H1 (cell line): ENCODE results near the gene CAMSAP1. TPM values are rescaled to one million over a fixed set of nuclear protein-coding genes. Genes with fewer than 3 reads are reported as not detected.

Experiments used
- CTCF ChIA-PET: fragments of 300-600 bp; sonication (Branson Sonifier 250); formaldehyde crosslinking; loops from one replicate; lab custom pipeline; 2021; ENCODE audit not compliant: partially characterized antibody; lab: Charles Lee
- POLR2A ChIA-PET: fragments of 300-600 bp; sonication (Branson Sonifier 250); formaldehyde crosslinking; loops from one replicate; lab custom pipeline; 2021; ENCODE audit warnings: inconsistent platforms; ENCODE audit not compliant: partially characterized antibody; lab: Charles Lee
- DNase-seq, 2 experiments: peaks; one replicate each; pipeline versions ENCODE4 v3.0.0 to v3.0.0-alpha.2; 2010 to 2022; ENCODE audit warnings: low spot score in 2 of 2, low read depth in 1 of 2, mixed read lengths in 1 of 2
- FAIRE-seq: peaks from 2 replicates; lab custom pipeline; 2011; peaks lifted over from hg19 to GRCh38; lab: Jason Lieb, UNC
- H2AFZ ChIP-seq: 2 replicates; pipeline ENCODE4 v1.8.1; 2012; ENCODE audit warnings: low read length, inconsistent platforms
- H2AK5ac ChIP-seq: 2 replicates; pipeline ENCODE4 v1.6.1; 2013; ENCODE audit warnings: low read depth, low read length
- H2BK120ac ChIP-seq: replicated peaks from 2 replicates; pipeline ENCODE3; 2013; ENCODE audit warnings: low read depth, low read length, inconsistent platforms
- H2BK12ac ChIP-seq: 2 replicates; pipeline ENCODE4 v1.6.1; 2013; ENCODE audit warnings: low read depth, low read length
- H2BK15ac ChIP-seq: 2 replicates; pipeline ENCODE4 v1.6.1; 2013; ENCODE audit warnings: low read length
- H2BK20ac ChIP-seq: 2 replicates; pipeline ENCODE4 v1.6.1; 2013; ENCODE audit warnings: low read length
- H2BK5ac ChIP-seq: 2 replicates; pipeline ENCODE4 v1.6.1; 2013; ENCODE audit warnings: low read depth, low read length
- H3K14ac ChIP-seq: 2 replicates; pipeline ENCODE4 v1.6.1; 2013; ENCODE audit warnings: inconsistent platforms; ENCODE audit not compliant: insufficient read length
- H3K18ac ChIP-seq: 2 replicates; pipeline ENCODE4 v1.6.1; 2013; ENCODE audit warnings: low read length; ENCODE audit errors: extremely low read depth
- H3K23ac ChIP-seq: 2 replicates; pipeline ENCODE4 v1.6.1; 2013; ENCODE audit warnings: inconsistent platforms; ENCODE audit not compliant: insufficient read length
- H3K23me2 ChIP-seq: 2 replicates; pipeline ENCODE4 v1.6.1; 2013; ENCODE audit warnings: low read depth, low read length
- H3K27ac ChIP-seq: 2 replicates; pipeline ENCODE4 v1.6.1; 2011; ENCODE audit warnings: low read depth, low read length, inconsistent platforms
- H3K27me3 ChIP-seq, 4 experiments: replicated peaks in 1 of 4; 1 replicate in 1 of 4; 2 replicates in 3 of 4; pipeline versions ENCODE4 v1.6.1 to v1.8.1; 2011 to 2013; ENCODE audit warnings: low read length in 3 of 4, mild to moderate bottlenecking in 3 of 4, inconsistent platforms in 2 of 4, mixed read lengths in 2 of 4, moderate library complexity in 1 of 4; ENCODE audit not compliant: control insufficient read depth in 3 of 4, insufficient read depth in 3 of 4; ENCODE audit errors: extremely low read depth in 1 of 4
- H3K36me3 ChIP-seq, 4 experiments: 2 replicates each; pipeline versions ENCODE4 v1.6.1 to v1.8.1; 2011 to 2013; ENCODE audit warnings: mild to moderate bottlenecking in 4 of 4, low read length in 3 of 4, moderate library complexity in 2 of 4, control low read depth in 1 of 4, inconsistent platforms in 1 of 4; ENCODE audit not compliant: insufficient read depth in 4 of 4, control insufficient read depth in 2 of 4
- H3K4ac ChIP-seq: replicated peaks from 2 replicates; pipeline ENCODE3; 2013; ENCODE audit warnings: low read length, low read depth, mixed read lengths, inconsistent platforms; ENCODE audit not compliant: insufficient read length
- H3K4me1 ChIP-seq, 4 experiments: replicated peaks in 1 of 4; 1 replicate in 1 of 4; 2 replicates in 3 of 4; pipeline versions ENCODE4 v1.6.1 to v1.8.1; 2011 to 2013; ENCODE audit warnings: low read length in 3 of 4, inconsistent platforms in 2 of 4, mixed read lengths in 1 of 4; ENCODE audit not compliant: insufficient read depth in 4 of 4, control insufficient read depth in 3 of 4
- H3K4me2 ChIP-seq, 2 experiments: 2 replicates each; pipeline versions ENCODE4 v1.6.1 to v1.8.1; 2011 to 2013; ENCODE audit warnings: low read depth in 2 of 2, low read length in 2 of 2, control low read depth in 1 of 2, inconsistent platforms in 1 of 2, mild to moderate bottlenecking in 1 of 2; ENCODE audit not compliant: insufficient read depth in 1 of 2
- H3K4me3 ChIP-seq, 4 experiments: fragments of 200-600, 300-600 bp in 1 of 4; sonication (generic), shearing (Covaris generic), sonication (Bioruptor Twin) in 1 of 4; 2 replicates each; pipeline versions ENCODE4 v1.5.1 to v1.8.1; 2011 to 2016; ENCODE audit warnings: low read length in 4 of 4, low read depth in 3 of 4, control low read depth in 2 of 4, inconsistent platforms in 2 of 4, mild to moderate bottlenecking in 2 of 4, mixed read lengths in 1 of 4, moderate library complexity in 1 of 4; ENCODE audit not compliant: insufficient read depth in 2 of 4; ENCODE audit errors: extremely low read depth in 1 of 4
- H3K56ac ChIP-seq: replicated peaks from 2 replicates; pipeline ENCODE3; 2013; ENCODE audit warnings: low read depth, mild to moderate bottlenecking, mixed read lengths, low read length, inconsistent platforms; ENCODE audit not compliant: insufficient read length
- H3K79me1 ChIP-seq: 2 replicates; pipeline ENCODE4 v1.6.1; 2013; ENCODE audit warnings: low read depth, low read length, control low read depth
- H3K79me2 ChIP-seq, 2 experiments: 2 replicates each; pipeline versions ENCODE4 v1.6.1 to v1.8.1; 2012 to 2013; ENCODE audit warnings: low read length in 2 of 2, mild to moderate bottlenecking in 2 of 2, inconsistent platforms in 1 of 2; ENCODE audit not compliant: insufficient read depth in 2 of 2, control insufficient read depth in 1 of 2
- H3K9ac ChIP-seq, 4 experiments: replicated peaks in 1 of 4; 1 replicate in 1 of 4; 2 replicates in 3 of 4; pipeline versions ENCODE4 v1.6.1 to v1.8.1; 2011 to 2013; ENCODE audit warnings: low read depth in 3 of 4, low read length in 3 of 4, control low read depth in 2 of 4, mild to moderate bottlenecking in 2 of 4, moderate library complexity in 2 of 4, inconsistent platforms in 1 of 4; ENCODE audit errors: extremely low read depth in 1 of 4
- H3K9me3 ChIP-seq, 2 experiments: 2 replicates each; pipeline versions ENCODE4 v1.6.1 to v1.8.1; 2012 to 2013; ENCODE audit warnings: mild to moderate bottlenecking in 2 of 2, moderate library complexity in 2 of 2, control low read depth in 1 of 2, inconsistent platforms in 1 of 2, low read depth in 1 of 2, low read length in 1 of 2, mixed read lengths in 1 of 2; ENCODE audit not compliant: insufficient read depth in 2 of 2
- H4K20me1 ChIP-seq, 2 experiments: replicated peaks in 1 of 2; 2 replicates each; pipeline versions ENCODE3 to v1.8.1; 2011 to 2013; ENCODE audit warnings: inconsistent platforms in 2 of 2, low read length in 2 of 2, mild to moderate bottlenecking in 1 of 2; ENCODE audit not compliant: insufficient read depth in 2 of 2, control insufficient read depth in 1 of 2
- H4K5ac ChIP-seq: 2 replicates; pipeline ENCODE4 v1.6.1; 2013; ENCODE audit warnings: low read length, low read depth, mixed read lengths, inconsistent platforms; ENCODE audit not compliant: insufficient read length
- H4K8ac ChIP-seq: 2 replicates; pipeline ENCODE4 v1.8.0; 2013; ENCODE audit warnings: mild to moderate bottlenecking, moderate library complexity, low read length, inconsistent platforms; ENCODE audit not compliant: insufficient read depth; ENCODE audit errors: extremely low read depth
- H4K91ac ChIP-seq: replicated peaks from 2 replicates; pipeline ENCODE3; 2013; ENCODE audit warnings: low read length, mixed read lengths, inconsistent platforms; ENCODE audit not compliant: insufficient read length
- SIX5 ChIP-seq: IDR thresholded peaks from 2 replicates; pipeline ENCODE4 v1.6.1; 2011; ENCODE audit warnings: mild to moderate bottlenecking, low read depth, low read length
- WGBS, 2 experiments: shearing (Covaris generic) in 1 of 2; methylation state at CpG; one replicate each; pipeline versions ENCODE4 v1.1.6 to v1.1.7; 2013 to 2015; ENCODE audit warnings: low lambda C conversion rate in 2 of 2, mixed read lengths in 2 of 2, inconsistent platforms in 1 of 2, low coverage in 1 of 2, missing lambda C conversion rate in 1 of 2; ENCODE audit not compliant: insufficient replicate concordance in 2 of 2, insufficient coverage in 1 of 2, insufficient read length in 1 of 2; ENCODE audit errors: extremely low coverage in 1 of 2, missing lambda C conversion rate in 1 of 2; 5-methylcytosine and 5-hydroxymethylcytosine counted together
- polyA plus RNA-seq, 7 experiments: library from polyadenylated mRNA; depleted of rRNA in 3 of 7; stranded (reverse) in 5 of 7; unstranded in 2 of 7; fragments of >200 nt in 5 of 7; fragments of 200-250 nt in 2 of 7; gene quantifications; 1 replicate in 5 of 7; 2 replicates in 1 of 7; 4 replicates in 1 of 7; pipeline versions ENCODE4 v1.2.1 to v1.2.3, GENCODE V29; 2011 to 2013; ENCODE audit warnings: missing spikeins in 2 of 7, mixed read lengths in 2 of 7
- total RNA-seq: library from RNA; stranded (reverse); fragmentation: NEBNext Ultra II Directional; extraction: Animal tissue kit (Norgen Biotek cat#: 25700); gene quantifications from 2 replicates; pipeline ENCODE4 v1.2.1, GENCODE V29; 2021

CAMSAP1 gene
- total and polyA plus RNA-seq, 2 of the 8 experiments (the other 6 are each of a cell fraction or from before 2014, with no cell fraction given) = 13.4 to 44.0 TPM

GRCh38 chr9:135825435-135826187, 81.7 kb downstream of the CAMSAP1 start:
- Histone ChIP-seq H3K23me2 (no peaks in the 10 kb centered on the region), H2BK5ac (no peak overlapping the region), H4K8ac (peak overlapping the region; percentile 63; the same call in 1 of the 2 replicates), H3K36me3 (peaks cover 19 to 33% (median 31%) of the 10 kb centered on the region in 4 experiments), H3K4me2 (no peak overlapping the region), H3K79me1 (peaks cover 8% of the 10 kb centered on the region; the same call in 1 of the 2 replicates), H2BK12ac (no peak overlapping the region), H4K20me1 (peaks cover 2 to 10% of the 10 kb centered on the region in 2 experiments), H4K91ac (no peak overlapping the region), H3K18ac (no peak overlapping the region), H2BK20ac (no peak overlapping the region), H4K5ac (no peak overlapping the region), H2AK5ac (no peak overlapping the region), H3K14ac (no peak overlapping the region), H2BK15ac (no peak overlapping the region), H3K4me3 (no peak overlapping the region), H3K23ac (no peak overlapping the region), H3K79me2 (peaks cover 0 to 38% of the 10 kb centered on the region in 2 experiments; a peak in 2 of 4 replicates), H3K4ac (no peak overlapping the region), H3K27me3 (no peaks in the 10 kb centered on the region), H3K27ac (peak overlapping the region; percentile 12; the same call in 1 of the 2 replicates), H2BK120ac (no peak overlapping the region), H3K9me3 (no peaks in the 10 kb centered on the region), H3K9ac (no peak overlapping the region), H3K4me1 (no peaks in the 10 kb centered on the region), H2AFZ (no peak overlapping the region), H3K56ac (peak overlapping the region; percentile 14)
- WGBS, 2 experiments = 91% methylated on average over 25 of the region's 25 CpGs; no CpG with 5 or more reads in 1 of the 2 experiments
- DNase-seq (no peak), FAIRE-seq (no peak)
- ChIA-PET POLR2A (interaction anchor here (0.6 to 0.9 kb wide), 4 partner anchors 14 to 102 kb away, joined by 3 to 4 read pairs (median 3); no protein-coding TSS in a partner anchor), CTCF (interaction anchor here (0.6 to 1.1 kb wide), 6 partner anchors 9 to 123 kb away, joined by 3 to 4 read pairs (median 3); partner anchors contain the start of gene KCNT1)
- no peak for TF ChIP-seq SIX5
- TF ChIP-seq, all 59 proteins: peak for 0
